HG03565 (cell line): ENCODE measurements around the gene NDUFA7.
"Not testable (repeated sequence)": the region's sequence is repeated elsewhere in the genome, so short reads cannot be mapped to it uniquely, and the experiment has no call there.

Experiments
- ATAC-seq: cut with Tn5 transposase; IDR thresholded peaks from one replicate; pipeline ENCODE4 v1.9.1; 2021; ENCODE audit warnings: mild to moderate bottlenecking, moderate library complexity; ENCODE audit not compliant: unreplicated experiment

The NDUFA7 gene

DNA sequence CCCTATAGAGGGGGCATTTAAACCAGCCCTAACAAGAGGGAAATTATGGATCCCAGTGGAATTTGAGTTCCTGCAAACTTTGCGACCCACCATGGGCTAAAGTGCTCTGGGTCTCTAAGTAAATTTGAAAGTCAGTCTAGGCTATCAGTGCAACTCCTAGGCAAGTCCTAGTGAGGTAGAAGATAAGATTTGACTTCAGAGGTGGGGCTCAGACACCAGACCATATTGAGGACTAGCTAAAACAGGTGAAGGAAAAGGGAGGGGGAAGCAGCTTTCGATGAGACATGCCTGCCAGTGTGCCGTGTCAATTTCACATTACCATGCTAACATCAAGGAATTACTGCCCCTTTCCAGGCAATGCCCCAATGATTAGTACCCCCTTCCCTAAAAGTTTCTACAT is 51.5 kb downstream of the NDUFA7 start:
- no peak for ATAC-seq

DNA sequence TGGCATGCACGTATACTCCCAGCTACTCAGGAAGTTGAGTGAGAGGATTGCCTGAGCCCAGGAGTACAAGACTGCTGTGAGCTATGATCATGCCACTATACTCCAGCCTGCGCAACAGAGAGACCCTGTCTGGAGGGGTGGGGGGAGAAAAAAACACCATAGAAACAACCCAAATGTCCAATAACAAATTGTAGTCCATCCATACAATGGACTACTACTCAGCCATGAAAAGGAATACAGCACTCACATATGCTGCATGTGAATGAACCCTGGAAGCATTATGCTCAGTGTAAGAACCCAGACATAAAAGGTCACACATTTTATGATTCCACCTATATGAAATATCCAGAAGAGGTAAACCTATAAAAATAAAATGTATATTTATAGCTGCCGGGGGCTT is 55.3 kb downstream of the NDUFA7 start:
- no peak for ATAC-seq

DNA sequence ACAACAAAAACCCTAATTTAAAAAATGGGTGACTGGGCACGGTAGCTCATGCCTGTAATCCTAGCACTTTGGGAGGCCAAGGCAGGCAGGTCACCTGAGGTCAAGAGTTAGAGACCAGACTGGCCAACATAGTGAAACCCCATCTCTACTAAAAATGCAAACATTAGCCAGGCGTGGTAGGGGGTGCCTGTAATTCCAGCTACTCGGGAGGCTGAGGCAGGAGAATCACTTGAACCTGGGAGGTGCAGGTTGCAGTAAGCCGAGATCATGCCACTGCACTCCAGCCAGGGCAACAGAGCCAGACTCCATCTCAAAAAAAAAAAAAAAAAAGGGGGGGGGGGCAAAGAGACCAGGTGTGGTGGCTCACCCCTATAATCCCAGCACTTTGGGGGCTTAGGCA is 56.9 kb downstream of the NDUFA7 start:
- ATAC-seq: not testable (repeated sequence)

DNA sequence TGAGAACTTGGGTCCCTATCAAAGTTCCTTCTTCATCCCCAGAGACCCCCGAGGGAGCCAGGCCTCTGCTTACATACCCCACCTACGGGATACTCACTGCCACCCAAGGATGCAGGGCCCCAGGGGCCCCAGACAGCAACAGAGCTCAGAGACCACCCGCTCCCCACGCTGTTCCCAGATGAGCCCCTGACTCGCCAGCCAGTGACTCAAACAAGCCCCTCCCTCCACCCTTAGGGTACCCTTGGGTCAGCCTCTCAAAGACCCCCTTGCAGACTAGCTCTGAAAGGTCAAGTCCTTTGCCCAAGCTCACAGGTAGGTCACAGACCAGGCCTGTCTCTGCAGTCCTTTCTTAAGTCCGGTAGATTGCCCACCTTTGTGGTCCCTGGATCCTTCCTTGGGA is 58.7 kb downstream of the NDUFA7 start:
- ATAC-seq: no peak

DNA sequence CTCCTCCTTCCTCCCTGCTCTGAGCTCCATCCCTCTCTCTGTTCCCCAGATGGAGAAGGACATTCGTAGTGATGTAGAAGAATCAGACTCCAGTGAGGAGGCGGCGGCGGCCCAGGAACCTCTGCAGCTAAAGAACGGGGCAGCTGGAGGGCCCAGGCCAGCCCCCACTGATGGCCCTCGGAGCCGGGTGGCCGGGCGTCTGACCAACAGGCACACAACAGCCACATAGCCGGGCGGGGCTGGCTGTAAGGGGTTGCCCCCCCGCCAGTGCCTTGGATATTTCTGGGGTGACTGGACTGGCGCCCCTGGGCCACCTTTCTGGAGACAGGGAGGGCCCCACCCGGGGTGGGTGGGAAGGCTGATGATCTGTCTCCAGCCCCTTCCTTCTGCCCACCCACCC is 59.3 kb downstream of the NDUFA7 start:
- ATAC-seq: no peak

DNA sequence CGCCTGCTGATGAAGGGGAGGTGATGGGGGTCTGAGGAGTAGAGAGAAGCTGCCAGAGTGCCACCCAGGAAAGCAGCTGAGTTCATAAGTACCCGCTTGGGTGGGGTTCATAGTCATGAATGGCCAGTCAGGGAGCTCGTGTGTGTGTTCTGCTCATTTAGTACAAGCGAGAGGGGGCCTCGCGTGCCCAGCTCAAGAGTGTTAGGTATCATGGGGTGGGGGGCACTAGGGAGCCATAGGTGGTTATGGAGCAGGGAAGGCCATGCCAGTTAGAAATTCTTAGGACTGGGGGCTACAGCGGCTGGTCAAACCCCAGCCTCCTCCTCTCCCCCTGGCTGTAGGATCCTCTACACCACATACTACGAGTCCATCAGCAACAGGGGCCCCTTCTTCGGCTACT is 59.8 kb downstream of the NDUFA7 start:
- ATAC-seq: no peak
